SU-DHL-6 (cell line): ENCODE data around the gene MT3.

ENCODE experiments used
- EZH2phosphoT487 ChIP-seq: fragments of 200-600 bp; sonication (generic), shearing (Covaris generic); conservative IDR thresholded peaks from 2 replicates; pipeline ENCODE4 v1.6.1; 2018; ENCODE audit warnings: mild to moderate bottlenecking, antibody characterized with exemption, low read length, moderate library complexity, mixed read lengths
- TF ChIP-seq, protein P1 (sequence below): fragments of 200-600 bp; sonication (generic); IDR thresholded peaks from one replicate; pipeline ENCODE4 v1.5.1; 2017; ENCODE audit warnings: antibody characterized with exemption, mild to moderate bottlenecking, low read length, moderate library complexity; ENCODE audit not compliant: insufficient read depth, poor library complexity, severe bottlenecking

DNA sequence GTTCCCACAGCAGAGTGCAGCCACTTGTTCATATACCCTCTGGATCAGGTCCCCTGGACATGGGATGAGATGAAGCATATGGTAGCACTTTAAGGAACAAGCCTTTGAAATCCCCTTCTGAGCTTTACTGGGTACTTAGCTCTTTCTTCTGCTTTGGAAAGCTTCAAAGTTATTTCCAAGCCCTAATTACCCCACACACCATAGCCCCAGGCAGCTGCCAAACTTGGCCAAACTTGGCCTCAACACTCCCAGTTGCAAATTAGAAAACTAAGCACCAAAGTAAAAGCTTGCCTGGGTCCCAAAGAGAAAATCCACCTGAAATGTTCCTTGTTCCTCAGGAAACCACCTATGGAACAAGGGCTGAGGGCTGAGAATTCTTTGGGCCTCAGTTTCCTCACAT is 40.2 kb upstream of the MT3 start:
- TF ChIP-seq, protein P1, sequence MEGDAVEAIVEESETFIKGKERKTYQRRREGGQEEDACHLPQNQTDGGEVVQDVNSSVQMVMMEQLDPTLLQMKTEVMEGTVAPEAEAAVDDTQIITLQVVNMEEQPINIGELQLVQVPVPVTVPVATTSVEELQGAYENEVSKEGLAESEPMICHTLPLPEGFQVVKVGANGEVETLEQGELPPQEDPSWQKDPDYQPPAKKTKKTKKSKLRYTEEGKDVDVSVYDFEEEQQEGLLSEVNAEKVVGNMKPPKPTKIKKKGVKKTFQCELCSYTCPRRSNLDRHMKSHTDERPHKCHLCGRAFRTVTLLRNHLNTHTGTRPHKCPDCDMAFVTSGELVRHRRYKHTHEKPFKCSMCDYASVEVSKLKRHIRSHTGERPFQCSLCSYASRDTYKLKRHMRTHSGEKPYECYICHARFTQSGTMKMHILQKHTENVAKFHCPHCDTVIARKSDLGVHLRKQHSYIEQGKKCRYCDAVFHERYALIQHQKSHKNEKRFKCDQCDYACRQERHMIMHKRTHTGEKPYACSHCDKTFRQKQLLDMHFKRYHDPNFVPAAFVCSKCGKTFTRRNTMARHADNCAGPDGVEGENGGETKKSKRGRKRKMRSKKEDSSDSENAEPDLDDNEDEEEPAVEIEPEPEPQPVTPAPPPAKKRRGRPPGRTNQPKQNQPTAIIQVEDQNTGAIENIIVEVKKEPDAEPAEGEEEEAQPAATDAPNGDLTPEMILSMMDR: no peak
- TF ChIP-seq EZH2phosphoT487: no peak
